Ascending aorta (tissue), 2 donors: Measurements from ENCODE around the gene CYP1A2. TPM values are rescaled to one million over a fixed set of nuclear protein-coding genes. Genes with fewer than 3 reads are reported as not detected.
A peak's percentile ranks its signal among the peaks of the same experiment; 100 is the strongest.
"Not testable (repeated sequence)": the region's sequence is repeated elsewhere in the genome, so short reads cannot be mapped to it uniquely, and the experiment has no call there.

Experiments
- DNase-seq, 2 donors: peaks; one replicate each; pipeline ENCODE4 v3.0.0-alpha.2; 2019; ENCODE audit warnings: low spot score in 2 of 2
- H3K27ac ChIP-seq, 2 donors: fragments of 200-600 bp; sonication (generic); one replicate each; pipeline ENCODE4 v1.5.1; 2016 to 2017; ENCODE audit warnings: mild to moderate bottlenecking in 1 of 2
- H3K27me3 ChIP-seq: fragments of 200-600 bp; sonication (generic); one replicate; pipeline ENCODE4 v1.5.1; 2017
- H3K36me3 ChIP-seq, 2 donors: fragments of 200-600 bp; sonication (generic); one replicate each; pipeline ENCODE4 v1.5.1; 2016
- H3K4me1 ChIP-seq, 2 donors: fragments of 200-600 bp; sonication (generic); one replicate each; pipeline ENCODE4 v1.5.1; 2016 to 2017; ENCODE audit warnings: mild to moderate bottlenecking in 1 of 2
- H3K4me3 ChIP-seq, 2 donors: fragments of 200-600 bp; sonication (generic); one replicate each; pipeline ENCODE4 v1.5.1; 2016 to 2017; ENCODE audit warnings: mild to moderate bottlenecking in 1 of 2
- H3K9me3 ChIP-seq, 2 donors: fragments of 200-600 bp; sonication (generic); one replicate each; pipeline ENCODE4 v1.5.1; 2016
- intact Hi-C: fragments of 100-400 bp; cut with DNase I; formaldehyde crosslinking; loops from one replicate; pipeline ENCODE4 v1.15.1; 2023
- total RNA-seq: library from RNA; depleted of rRNA; stranded (reverse); fragments of >200 nt; gene quantifications from one replicate; pipeline ENCODE4 v1.1.0, GENCODE V29; 2016
- TF ChIP-seq, protein P1 (sequence below), 3 experiments: fragments of 200-600 bp in 2 of 3; fragments of 450-650 bp in 1 of 3; sonication (generic) in 2 of 3; IDR thresholded peaks; one replicate each; pipeline ENCODE4 v1.5.1; 2016 to 2019; ENCODE audit warnings: antibody characterized with exemption in 3 of 3, mild to moderate bottlenecking in 1 of 3, moderate library complexity in 1 of 3

Gene CYP1A2
- total RNA-seq, 1 donor from 2014 or later: not detected

DNA sequence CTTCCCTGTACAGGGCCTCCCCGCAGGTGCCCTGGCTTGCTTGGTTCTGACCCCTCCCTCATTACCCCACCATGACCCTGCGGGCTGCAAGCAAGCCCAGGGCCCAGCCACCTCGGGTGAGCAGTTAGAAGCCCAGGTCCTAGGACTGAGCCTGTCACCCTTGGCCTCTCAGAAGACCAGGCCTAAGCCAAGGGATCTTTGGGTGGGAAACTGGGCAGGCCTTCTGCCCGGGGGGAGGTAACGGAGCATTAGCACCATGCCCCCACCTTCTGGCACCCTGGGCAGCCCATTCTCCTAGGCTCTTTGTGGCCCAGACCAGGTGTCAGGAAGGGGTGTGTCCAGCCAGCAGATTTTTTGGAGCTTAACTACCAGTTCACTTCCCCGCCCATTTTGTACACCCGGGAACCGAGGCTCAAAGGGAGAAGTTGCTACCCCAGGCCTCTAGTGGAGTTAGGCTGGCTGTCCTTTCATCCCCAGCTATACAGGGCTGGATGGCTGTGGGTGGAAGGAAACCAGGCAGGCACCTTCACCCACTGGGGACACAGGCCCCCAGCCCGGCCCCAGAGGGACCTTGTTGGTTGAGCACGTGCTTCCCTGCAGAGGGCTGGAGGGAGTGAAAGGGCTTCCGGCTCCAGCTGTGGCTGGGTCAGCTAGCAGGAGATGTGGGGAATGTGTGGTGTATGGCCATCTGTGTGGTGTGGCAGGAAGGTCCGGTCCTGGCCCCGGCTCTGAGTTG lies 34.6 kb downstream of the CYP1A2 start:
- no peaks in the 10 kb centered on the region for H3K9me3 ChIP-seq
- no peaks in the 10 kb centered on the region for H3K27me3 ChIP-seq
- DNase-seq: no peak
- peak overlapping the region; percentile 89 to 95 for H3K4me3 ChIP-seq
- intact Hi-C loops: loop anchor here (5.0 kb wide), 2 partner anchors 154 to 241 kb away; partner anchors contain the start of genes ARID3B and COX5A
- H3K27ac ChIP-seq: peak overlapping the region; percentile 76 to 78
- TF ChIP-seq, protein P1, sequence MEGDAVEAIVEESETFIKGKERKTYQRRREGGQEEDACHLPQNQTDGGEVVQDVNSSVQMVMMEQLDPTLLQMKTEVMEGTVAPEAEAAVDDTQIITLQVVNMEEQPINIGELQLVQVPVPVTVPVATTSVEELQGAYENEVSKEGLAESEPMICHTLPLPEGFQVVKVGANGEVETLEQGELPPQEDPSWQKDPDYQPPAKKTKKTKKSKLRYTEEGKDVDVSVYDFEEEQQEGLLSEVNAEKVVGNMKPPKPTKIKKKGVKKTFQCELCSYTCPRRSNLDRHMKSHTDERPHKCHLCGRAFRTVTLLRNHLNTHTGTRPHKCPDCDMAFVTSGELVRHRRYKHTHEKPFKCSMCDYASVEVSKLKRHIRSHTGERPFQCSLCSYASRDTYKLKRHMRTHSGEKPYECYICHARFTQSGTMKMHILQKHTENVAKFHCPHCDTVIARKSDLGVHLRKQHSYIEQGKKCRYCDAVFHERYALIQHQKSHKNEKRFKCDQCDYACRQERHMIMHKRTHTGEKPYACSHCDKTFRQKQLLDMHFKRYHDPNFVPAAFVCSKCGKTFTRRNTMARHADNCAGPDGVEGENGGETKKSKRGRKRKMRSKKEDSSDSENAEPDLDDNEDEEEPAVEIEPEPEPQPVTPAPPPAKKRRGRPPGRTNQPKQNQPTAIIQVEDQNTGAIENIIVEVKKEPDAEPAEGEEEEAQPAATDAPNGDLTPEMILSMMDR (IDR thresholded peaks at IDR 0.05): no peak
- no peaks in the 10 kb centered on the region for H3K36me3 ChIP-seq
- peaks cover 27 to 53% of the 10 kb centered on the region in 2 donors for H3K4me1 ChIP-seq

DNA sequence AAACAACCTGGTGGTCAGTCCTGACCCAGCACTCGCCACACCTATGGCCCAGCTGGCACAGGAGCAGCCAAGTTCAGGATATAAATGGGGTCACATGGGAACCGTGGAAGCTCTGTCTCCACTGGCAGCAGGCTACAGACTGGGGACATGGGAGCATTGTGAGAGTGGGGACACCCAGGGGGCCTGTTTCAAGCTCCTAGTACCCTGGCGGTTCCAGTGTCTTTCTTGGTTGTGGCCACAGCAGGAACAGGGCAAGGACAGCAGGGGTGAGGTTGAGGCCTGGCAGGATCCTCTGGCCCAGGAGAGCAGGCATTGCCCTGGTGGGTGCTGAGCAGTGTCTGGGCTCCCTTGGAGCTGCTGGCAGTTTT lies 35.1 kb downstream of the CYP1A2 start:
- Histone ChIP-seq H3K27me3 (no peaks in the 10 kb centered on the region), H3K4me1 (peaks cover 27 to 56% of the 10 kb centered on the region in 2 donors), H3K4me3 (peak overlapping the region; percentile 89 to 95), H3K9me3 (no peaks in the 10 kb centered on the region), H3K27ac (peak overlapping the region; percentile 76 to 78), H3K36me3 (no peaks in the 10 kb centered on the region)
- DNase-seq: no peak
- intact Hi-C loops: loop anchor here (5.0 kb wide), 2 partner anchors 154 to 241 kb away; partner anchors contain the start of genes ARID3B and COX5A
- TF ChIP-seq, protein P1 (IDR thresholded peaks at IDR 0.05): no peak

GRCh38 chr15:74784426-74785193 lies 36.0 kb downstream of the CYP1A2 start:
- H3K4me3 ChIP-seq: peak overlapping the region in 1 of 2 donors; percentile 89
- peak overlapping the region; percentile 76 to 79 for H3K27ac ChIP-seq
- TF ChIP-seq, protein P1 (IDR thresholded peaks at IDR 0.05): no peak
- no peaks in the 10 kb centered on the region for H3K27me3 ChIP-seq
- intact Hi-C loops: loop anchor here (5.0 kb wide), 2 partner anchors 153 to 242 kb away; partner anchors contain the start of genes ARID3B and COX5A
- peaks cover 31 to 65% of the 10 kb centered on the region in 2 donors for H3K4me1 ChIP-seq
- no peak for DNase-seq
- no peaks in the 10 kb centered on the region for H3K36me3 ChIP-seq
- H3K9me3 ChIP-seq: no peaks in the 10 kb centered on the region

GRCh38 chr15:74785194-74786032 lies 36.8 kb downstream of the CYP1A2 start:
- peaks cover 37 to 73% of the 10 kb centered on the region in 2 donors for H3K4me1 ChIP-seq
- intact Hi-C loops: no loop called here
- H3K27me3 ChIP-seq: no peaks in the 10 kb centered on the region
- H3K9me3 ChIP-seq: no peaks in the 10 kb centered on the region
- peak overlapping the region; percentile 62 to 79 for H3K27ac ChIP-seq
- no peak for DNase-seq
- H3K36me3 ChIP-seq: no peaks in the 10 kb centered on the region
- H3K4me3 ChIP-seq: no peak overlapping the region
- TF ChIP-seq, protein P1 (IDR thresholded peaks at IDR 0.05): no peak

GRCh38 chr15:74786081-74786480 lies 37.4 kb downstream of the CYP1A2 start:
- H3K9me3 ChIP-seq, H3K27me3 ChIP-seq, H3K36me3 ChIP-seq, DNase-seq, intact Hi-C loops: not testable (repeated sequence)
- peak overlapping the region in 1 of 2 donors; percentile 14 for H3K4me3 ChIP-seq
- peak overlapping the region; percentile 62 to 79 for H3K27ac ChIP-seq
- peaks cover 37 to 75% of the 10 kb centered on the region in 2 donors for H3K4me1 ChIP-seq
